Measurements from ENCODE around the gene LXN.
"Not testable (repeated sequence)": the region's sequence is repeated elsewhere in the genome, so short reads cannot be mapped to it uniquely, and the experiment has no call there.

LXN gene

DNA sequence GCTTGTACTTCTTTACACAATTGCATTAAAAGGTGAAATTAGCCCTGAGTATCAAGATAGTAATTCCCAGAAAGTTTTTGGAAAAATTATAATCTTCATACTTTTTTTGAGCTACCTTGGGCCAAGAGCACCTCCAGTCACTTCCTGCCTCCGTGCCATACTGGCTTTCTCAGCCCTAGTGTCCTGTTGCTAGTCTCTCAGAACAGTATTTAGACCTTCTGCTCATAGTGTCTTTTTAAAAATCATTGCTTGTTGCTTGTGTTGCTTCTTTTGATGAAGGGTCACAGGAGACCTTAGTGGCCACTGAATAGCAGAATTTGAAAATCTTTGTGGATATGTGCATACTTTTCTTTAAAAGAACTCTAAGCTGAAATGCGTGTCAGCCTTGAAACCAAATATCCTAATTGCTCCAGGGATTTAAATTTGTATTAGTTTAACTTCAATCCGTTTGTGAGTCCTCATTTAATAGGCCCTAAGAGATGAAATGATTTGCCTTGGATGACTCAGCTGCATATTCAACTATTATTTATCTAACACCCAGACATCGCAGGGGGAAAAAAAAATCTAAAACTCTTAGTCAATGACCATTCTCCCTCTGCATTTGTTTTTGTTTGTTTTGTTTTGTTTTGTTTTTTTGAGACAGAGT is 29.1 kb upstream of the LXN start:
- Histone ChIP-seq H3K36me3 (ENCODE audit: insufficient read depth, low read length) (peaks cover 3% of the 10 kb centered on the region), H3K9me3 (ENCODE audit: low read length) (no peaks in the 10 kb centered on the region), H3K27me3 (ENCODE audit: control insufficient read depth in 1 of 2, insufficient read depth in 2 of 2, low read length in 2 of 2) (no peaks in the 10 kb centered on the region), H3K4me3 (ENCODE audit: low read depth in 1 of 2, low read length in 2 of 2) (no peak overlapping the region), H3K27ac (ENCODE audit: low read depth, low read length) (no peak overlapping the region), H3K9ac (ENCODE audit: low read length) (no peak overlapping the region), H3K4me1 (ENCODE audit: insufficient read depth, low read length) (no peaks in the 10 kb centered on the region)

DNA sequence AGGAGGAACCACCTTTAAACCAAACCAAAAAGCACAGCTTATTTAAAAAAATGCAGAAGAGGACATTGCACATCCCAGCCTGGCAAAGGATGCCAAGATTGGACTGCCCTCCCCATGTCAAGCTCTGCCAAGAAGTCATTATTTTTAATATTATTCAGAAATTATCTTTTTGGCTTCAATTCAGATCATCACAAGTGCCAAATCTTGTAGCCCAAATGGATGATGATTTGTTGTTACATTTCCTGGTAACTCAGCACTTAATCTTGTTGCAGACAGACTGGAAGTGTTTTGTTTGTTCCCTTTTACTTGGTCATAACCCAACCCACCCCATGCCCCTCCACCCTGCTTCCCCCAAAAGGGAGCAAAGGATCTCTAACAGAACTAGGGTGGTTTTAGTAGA is 28.1 kb upstream of the LXN start:
- H3K36me3 ChIP-seq (ENCODE audit: insufficient read depth, low read length) = peaks cover 3% of the 10 kb centered on the region
- H3K27me3 ChIP-seq (ENCODE audit: control insufficient read depth in 1 of 2, insufficient read depth in 2 of 2, low read length in 2 of 2) = no peaks in the 10 kb centered on the region
- no peaks in the 10 kb centered on the region for H3K9me3 ChIP-seq (ENCODE audit: low read length)
- no peak overlapping the region for H3K27ac ChIP-seq (ENCODE audit: low read depth, low read length)
- no peak overlapping the region for H3K4me3 ChIP-seq (ENCODE audit: low read depth in 1 of 2, low read length in 2 of 2)
- H3K9ac ChIP-seq (ENCODE audit: low read length) = no peak overlapping the region
- no peaks in the 10 kb centered on the region for H3K4me1 ChIP-seq (ENCODE audit: insufficient read depth, low read length)

DNA sequence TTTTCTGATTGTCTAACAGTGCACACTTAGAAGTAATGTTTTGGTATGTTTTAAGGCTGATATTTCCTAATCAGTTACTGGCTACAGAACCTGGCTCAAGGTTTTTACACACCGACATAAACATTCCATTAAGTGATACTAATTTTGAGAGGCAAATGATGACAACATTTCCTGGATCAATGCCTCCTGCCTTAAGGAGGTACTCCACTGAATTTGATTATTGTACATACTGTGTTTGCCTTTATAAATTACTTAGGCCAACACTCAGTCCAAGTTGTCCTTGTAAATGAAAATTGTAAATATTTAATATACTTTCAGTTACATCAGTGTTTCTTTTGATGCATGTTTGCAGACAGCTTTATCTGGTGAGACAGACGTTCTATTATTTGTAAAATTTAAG is 24.2 kb upstream of the LXN start:
- H3K9me3 ChIP-seq (ENCODE audit: low read length) = no peaks in the 10 kb centered on the region
- H3K36me3 ChIP-seq (ENCODE audit: insufficient read depth, low read length) = peaks cover 3% of the 10 kb centered on the region
- no peak overlapping the region for H3K4me3 ChIP-seq (ENCODE audit: low read depth in 1 of 2, low read length in 2 of 2)
- no peak overlapping the region for H3K9ac ChIP-seq (ENCODE audit: low read length)
- no peaks in the 10 kb centered on the region for H3K4me1 ChIP-seq (ENCODE audit: insufficient read depth, low read length)
- no peaks in the 10 kb centered on the region for H3K27me3 ChIP-seq (ENCODE audit: control insufficient read depth in 1 of 2, insufficient read depth in 2 of 2, low read length in 2 of 2)
- H3K27ac ChIP-seq (ENCODE audit: low read depth, low read length) = no peak overlapping the region

DNA sequence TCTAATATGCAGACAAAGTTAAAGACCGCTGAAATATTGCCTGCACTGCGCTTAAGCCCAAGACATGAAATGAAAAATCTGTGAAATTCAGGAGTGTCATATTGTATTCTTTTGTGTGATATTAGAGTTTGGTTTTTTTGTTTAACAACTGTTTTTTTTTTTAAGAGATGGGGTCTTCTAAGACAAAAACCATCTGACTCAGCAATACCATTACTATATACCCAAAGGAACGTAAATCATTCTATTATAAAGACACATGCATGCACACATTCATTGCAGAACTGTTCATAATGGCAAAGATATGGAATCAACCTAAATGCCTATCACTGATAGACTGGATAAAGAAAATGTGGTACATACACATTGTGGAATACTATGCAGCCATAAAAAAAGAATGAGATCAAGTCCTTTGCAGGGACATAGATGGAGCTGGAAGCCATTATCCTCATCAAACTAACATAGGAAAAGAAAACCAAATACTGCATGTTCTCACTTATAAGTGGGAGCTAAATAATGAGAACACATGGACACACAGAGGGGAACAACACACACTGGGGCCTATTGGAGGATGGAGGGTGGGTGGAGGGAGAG is 21.5 kb upstream of the LXN start:
- H3K9me3 ChIP-seq (ENCODE audit: low read length); H3K27ac ChIP-seq (ENCODE audit: low read depth, low read length); H3K4me1 ChIP-seq (ENCODE audit: insufficient read depth, low read length); H3K9ac ChIP-seq (ENCODE audit: low read length); H3K27me3 ChIP-seq (ENCODE audit: control insufficient read depth in 1 of 2, insufficient read depth in 2 of 2, low read length in 2 of 2); H3K4me3 ChIP-seq (ENCODE audit: low read depth in 1 of 2, low read length in 2 of 2): not testable (repeated sequence)
- peaks cover 14% of the 10 kb centered on the region for H3K36me3 ChIP-seq (ENCODE audit: insufficient read depth, low read length)

DNA sequence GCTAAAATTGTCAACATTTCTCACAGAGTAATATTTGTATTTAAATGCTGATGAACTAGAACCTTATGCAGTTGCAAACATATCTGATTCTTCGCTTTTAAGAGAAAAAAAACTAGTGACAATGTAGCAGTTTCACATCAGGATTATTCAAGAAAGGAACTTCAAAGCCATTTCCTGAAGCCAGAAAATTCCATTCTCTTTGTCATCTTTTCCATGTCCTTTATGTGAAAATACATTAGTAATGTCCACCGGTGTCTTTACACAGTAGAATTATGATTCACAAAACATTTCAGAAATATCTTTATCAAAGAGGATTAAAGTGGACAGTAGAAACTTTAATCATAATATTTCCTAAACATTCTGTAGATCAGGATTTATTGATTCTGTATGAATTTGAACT is 12.7 kb upstream of the LXN start:
- Histone ChIP-seq H3K4me1 (ENCODE audit: insufficient read depth, low read length) (no peaks in the 10 kb centered on the region), H3K27ac (ENCODE audit: low read depth, low read length) (no peak overlapping the region), H3K36me3 (ENCODE audit: insufficient read depth, low read length) (peaks cover 3% of the 10 kb centered on the region), H3K9ac (ENCODE audit: low read length) (no peak overlapping the region), H3K4me3 (ENCODE audit: low read depth in 1 of 2, low read length in 2 of 2) (no peak overlapping the region), H3K27me3 (ENCODE audit: control insufficient read depth in 1 of 2, insufficient read depth in 2 of 2, low read length in 2 of 2) (no peaks in the 10 kb centered on the region), H3K9me3 (ENCODE audit: low read length) (no peaks in the 10 kb centered on the region)

DNA sequence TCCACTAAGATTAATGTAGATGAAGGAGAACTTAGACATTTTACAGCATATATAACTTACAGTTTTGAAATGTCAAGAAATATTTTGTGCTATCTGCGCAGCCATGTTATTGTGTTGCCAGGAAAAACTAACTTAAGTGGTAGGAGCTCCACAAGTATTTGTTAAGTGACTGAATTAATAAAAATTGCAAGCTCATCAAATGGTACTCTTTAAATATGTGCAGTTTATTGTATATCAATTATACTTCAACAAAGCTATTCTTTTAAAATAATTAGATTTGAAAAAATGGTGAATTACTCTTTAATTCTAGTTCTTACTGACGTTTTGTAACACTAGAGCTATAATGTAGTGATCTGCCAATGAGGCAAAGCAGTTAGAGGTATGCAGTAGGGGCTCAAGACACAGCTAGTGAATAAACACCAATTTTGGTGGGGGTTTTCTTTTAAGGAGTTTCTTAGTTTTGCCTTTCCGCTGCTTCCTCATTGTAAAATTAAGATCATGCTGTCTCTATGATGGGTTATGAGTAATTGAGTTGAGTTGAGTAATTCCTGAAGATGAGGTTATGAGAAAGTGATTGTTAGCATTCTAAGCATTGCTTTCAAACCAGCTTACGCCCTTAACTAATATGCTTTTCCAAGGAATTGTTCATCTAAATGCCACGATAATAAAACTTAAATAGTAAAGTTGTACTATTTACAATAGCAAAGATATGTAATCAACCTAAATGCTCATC is 10.9 kb upstream of the LXN start:
- Histone ChIP-seq H3K4me3 (ENCODE audit: low read depth in 1 of 2, low read length in 2 of 2) (no peak overlapping the region), H3K4me1 (ENCODE audit: insufficient read depth, low read length) (no peaks in the 10 kb centered on the region), H3K9me3 (ENCODE audit: low read length) (no peaks in the 10 kb centered on the region), H3K27ac (ENCODE audit: low read depth, low read length) (no peak overlapping the region), H3K9ac (ENCODE audit: low read length) (no peak overlapping the region), H3K27me3 (ENCODE audit: control insufficient read depth in 1 of 2, insufficient read depth in 2 of 2, low read length in 2 of 2) (no peaks in the 10 kb centered on the region), H3K36me3 (ENCODE audit: insufficient read depth, low read length) (peaks cover 7% of the 10 kb centered on the region)

DNA sequence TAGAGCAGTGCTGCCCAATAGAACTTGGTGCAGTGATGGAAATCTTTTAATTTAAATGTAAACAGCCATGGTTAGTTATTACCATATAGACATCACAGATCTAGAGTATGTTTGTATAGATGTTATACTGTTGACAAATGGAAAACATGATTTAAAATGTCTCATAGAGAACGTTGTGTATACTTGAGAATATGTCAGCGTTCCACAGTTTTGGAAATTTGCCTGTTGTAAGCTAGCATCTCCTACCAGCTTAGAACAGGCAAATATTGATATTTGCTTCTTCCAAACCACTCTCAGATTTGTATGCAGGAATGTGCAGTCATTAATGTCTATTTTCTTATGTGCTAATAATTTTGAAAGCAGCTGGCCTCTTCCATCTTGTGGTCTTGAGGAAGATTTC is 8.4 kb upstream of the LXN start:
- no peaks in the 10 kb centered on the region for H3K4me1 ChIP-seq (ENCODE audit: insufficient read depth, low read length)
- no peaks in the 10 kb centered on the region for H3K27me3 ChIP-seq (ENCODE audit: control insufficient read depth in 1 of 2, insufficient read depth in 2 of 2, low read length in 2 of 2)
- H3K27ac ChIP-seq (ENCODE audit: low read depth, low read length) = no peak overlapping the region
- no peak overlapping the region for H3K9ac ChIP-seq (ENCODE audit: low read length)
- no peak overlapping the region for H3K4me3 ChIP-seq (ENCODE audit: low read depth in 1 of 2, low read length in 2 of 2)
- H3K9me3 ChIP-seq (ENCODE audit: low read length) = no peaks in the 10 kb centered on the region
- H3K36me3 ChIP-seq (ENCODE audit: insufficient read depth, low read length) = peaks cover 7% of the 10 kb centered on the region

DNA sequence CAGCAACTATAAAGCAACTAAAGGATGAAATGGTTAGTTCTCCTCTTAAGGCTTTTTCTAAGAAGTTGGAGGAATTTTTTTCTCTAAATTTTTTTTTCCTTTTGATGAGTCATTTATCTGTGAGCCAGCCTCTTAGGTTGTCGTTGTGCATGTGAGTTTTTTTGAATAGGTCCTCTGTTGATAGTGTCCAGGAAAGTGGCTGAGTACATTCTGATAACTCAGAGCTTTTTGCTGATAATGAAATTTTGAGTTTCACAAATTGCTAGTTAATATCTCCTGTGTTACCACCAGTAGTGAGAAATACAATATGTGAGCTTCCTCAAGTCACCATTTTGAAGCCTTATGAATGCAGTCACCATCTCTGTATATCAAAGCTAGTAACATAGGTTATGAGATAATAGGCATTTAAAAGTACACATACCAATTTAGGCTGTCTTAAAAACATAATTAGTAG is 7.1 kb upstream of the LXN start:
- H3K36me3 ChIP-seq (ENCODE audit: insufficient read depth, low read length) = peaks cover 7% of the 10 kb centered on the region
- no peak overlapping the region for H3K4me3 ChIP-seq (ENCODE audit: low read depth in 1 of 2, low read length in 2 of 2)
- H3K4me1 ChIP-seq (ENCODE audit: insufficient read depth, low read length) = no peaks in the 10 kb centered on the region
- no peak overlapping the region for H3K9ac ChIP-seq (ENCODE audit: low read length)
- no peaks in the 10 kb centered on the region for H3K27me3 ChIP-seq (ENCODE audit: control insufficient read depth in 1 of 2, insufficient read depth in 2 of 2, low read length in 2 of 2)
- H3K27ac ChIP-seq (ENCODE audit: low read depth, low read length) = no peak overlapping the region
- H3K9me3 ChIP-seq (ENCODE audit: low read length) = no peaks in the 10 kb centered on the region

DNA sequence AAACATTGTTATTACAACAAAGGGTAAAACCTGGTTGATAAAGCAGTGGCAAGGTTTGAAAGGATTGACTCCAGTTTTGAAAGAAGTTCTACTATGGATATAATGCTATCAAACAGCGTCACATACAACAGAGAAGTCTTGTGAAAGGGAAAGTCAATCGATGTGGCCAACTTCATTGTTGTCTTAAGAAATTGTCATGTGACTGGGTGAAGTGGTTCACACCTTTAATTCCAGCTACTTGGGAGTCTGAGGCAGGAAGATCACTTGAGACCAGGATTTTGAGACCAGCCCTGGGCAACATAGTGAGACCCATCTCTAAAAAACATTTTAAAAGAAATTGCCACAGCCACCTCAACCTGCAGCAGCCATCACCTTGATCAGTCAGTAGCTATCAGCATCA is 6.2 kb upstream of the LXN start:
- Histone ChIP-seq H3K4me3 (ENCODE audit: low read depth in 1 of 2, low read length in 2 of 2) (no peak overlapping the region), H3K4me1 (ENCODE audit: insufficient read depth, low read length) (no peaks in the 10 kb centered on the region), H3K27me3 (ENCODE audit: control insufficient read depth in 1 of 2, insufficient read depth in 2 of 2, low read length in 2 of 2) (no peaks in the 10 kb centered on the region), H3K27ac (ENCODE audit: low read depth, low read length) (no peak overlapping the region), H3K36me3 (ENCODE audit: insufficient read depth, low read length) (peaks cover 7% of the 10 kb centered on the region), H3K9ac (ENCODE audit: low read length) (no peak overlapping the region), H3K9me3 (ENCODE audit: low read length) (no peaks in the 10 kb centered on the region)

DNA sequence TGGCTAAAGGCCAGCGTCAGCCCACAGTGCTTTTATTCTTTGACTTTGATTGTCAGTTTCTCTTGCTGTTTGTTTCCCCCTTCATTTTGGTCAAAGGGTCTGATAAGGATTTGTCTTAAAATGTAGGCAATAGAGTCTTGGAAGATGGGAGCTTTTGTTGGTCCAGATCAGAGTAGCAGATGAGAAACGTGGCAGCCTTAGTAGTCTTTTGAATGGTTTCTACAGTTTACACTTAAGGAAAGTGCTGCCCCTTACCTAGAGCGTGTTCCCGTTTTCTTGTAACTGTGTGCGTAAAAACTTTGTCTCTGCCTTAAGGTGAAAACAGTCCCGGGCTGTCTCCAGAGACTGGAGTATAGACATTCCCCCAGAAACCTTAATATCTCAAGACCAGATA is 630 bp downstream of the LXN start:
- peak overlapping the region; percentile 80 for H3K9ac ChIP-seq (ENCODE audit: low read length)
- no peaks in the 10 kb centered on the region for H3K27me3 ChIP-seq (ENCODE audit: control insufficient read depth in 1 of 2, insufficient read depth in 2 of 2, low read length in 2 of 2)
- no peaks in the 10 kb centered on the region for H3K9me3 ChIP-seq (ENCODE audit: low read length)
- peaks cover 16% of the 10 kb centered on the region for H3K36me3 ChIP-seq (ENCODE audit: insufficient read depth, low read length)
- H3K4me1 ChIP-seq (ENCODE audit: insufficient read depth, low read length) = peaks cover 14% of the 10 kb centered on the region
- peak overlapping the region; percentile 47 to 80 for H3K4me3 ChIP-seq (ENCODE audit: low read depth in 1 of 2, low read length in 2 of 2)
- peak overlapping the region; percentile 58 for H3K27ac ChIP-seq (ENCODE audit: low read depth, low read length)

DNA sequence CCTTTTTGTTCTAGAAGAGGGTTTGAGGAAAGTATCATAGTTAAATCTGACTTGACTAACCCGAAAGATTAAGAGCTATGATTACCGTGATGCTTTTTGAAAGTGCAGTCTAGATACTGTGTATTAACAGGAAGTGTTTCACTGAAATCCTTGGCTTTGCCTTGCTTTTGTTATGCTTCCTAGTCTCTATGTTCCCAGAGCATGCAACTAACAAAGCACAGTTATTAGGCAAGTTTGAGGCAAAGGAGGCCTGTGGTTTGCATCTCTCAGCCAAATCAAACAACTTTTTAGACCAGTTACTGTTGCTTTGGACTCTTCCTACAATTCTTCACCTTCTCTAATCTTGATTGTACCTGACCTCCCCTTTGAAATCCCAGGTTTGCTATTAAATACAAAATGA is 3.9 kb downstream of the LXN start:
- Histone ChIP-seq H3K36me3 (ENCODE audit: insufficient read depth, low read length) (peaks cover 20% of the 10 kb centered on the region), H3K9me3 (ENCODE audit: low read length) (no peaks in the 10 kb centered on the region), H3K4me3 (ENCODE audit: low read depth in 1 of 2, low read length in 2 of 2) (no peak overlapping the region), H3K27me3 (ENCODE audit: control insufficient read depth in 1 of 2, insufficient read depth in 2 of 2, low read length in 2 of 2) (no peaks in the 10 kb centered on the region), H3K9ac (ENCODE audit: low read length) (no peak overlapping the region), H3K4me1 (ENCODE audit: insufficient read depth, low read length) (peaks cover 14% of the 10 kb centered on the region), H3K27ac (ENCODE audit: low read depth, low read length) (no peak overlapping the region)

DNA sequence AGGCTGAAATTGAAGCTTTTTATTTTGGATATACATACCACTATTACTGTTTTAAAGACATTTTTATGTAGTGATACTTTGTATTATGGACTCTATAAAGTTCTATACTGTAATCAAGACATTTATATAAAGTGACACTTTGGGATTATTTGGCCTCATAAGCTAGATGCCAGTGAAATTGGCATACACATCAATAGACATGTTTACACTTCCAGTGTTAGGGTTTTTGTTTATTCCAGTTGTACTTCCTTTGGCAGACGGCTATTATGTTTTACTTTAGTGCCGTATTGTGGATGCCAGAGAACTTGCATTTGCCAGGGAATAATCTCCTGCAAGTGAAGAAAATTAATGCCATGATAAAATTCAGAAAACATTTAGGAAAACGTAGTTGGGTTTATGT is 6.0 kb downstream of the LXN start:
- Histone ChIP-seq H3K27ac (ENCODE audit: low read depth, low read length) (no peak overlapping the region), H3K4me1 (ENCODE audit: insufficient read depth, low read length) (peaks cover 2% of the 10 kb centered on the region), H3K9ac (ENCODE audit: low read length) (no peak overlapping the region), H3K36me3 (ENCODE audit: insufficient read depth, low read length) (peaks cover 27% of the 10 kb centered on the region), H3K27me3 (ENCODE audit: control insufficient read depth in 1 of 2, insufficient read depth in 2 of 2, low read length in 2 of 2) (no peaks in the 10 kb centered on the region), H3K4me3 (ENCODE audit: low read depth in 1 of 2, low read length in 2 of 2) (no peak overlapping the region), H3K9me3 (ENCODE audit: low read length) (no peaks in the 10 kb centered on the region)

Data from muscle layer of colon (tissue), 2 donors.